NCI-H774 (cell line): ENCODE results near the gene HDAC10.
"Not testable (repeated sequence)": the region's sequence is repeated elsewhere in the genome, so short reads cannot be mapped to it uniquely, and the experiment has no call there.

ENCODE experiments used
- DNase-seq: peaks from one replicate; lab custom pipeline; 2025; lab: John Stamatoyannopoulos, UW

HDAC10 gene

DNA sequence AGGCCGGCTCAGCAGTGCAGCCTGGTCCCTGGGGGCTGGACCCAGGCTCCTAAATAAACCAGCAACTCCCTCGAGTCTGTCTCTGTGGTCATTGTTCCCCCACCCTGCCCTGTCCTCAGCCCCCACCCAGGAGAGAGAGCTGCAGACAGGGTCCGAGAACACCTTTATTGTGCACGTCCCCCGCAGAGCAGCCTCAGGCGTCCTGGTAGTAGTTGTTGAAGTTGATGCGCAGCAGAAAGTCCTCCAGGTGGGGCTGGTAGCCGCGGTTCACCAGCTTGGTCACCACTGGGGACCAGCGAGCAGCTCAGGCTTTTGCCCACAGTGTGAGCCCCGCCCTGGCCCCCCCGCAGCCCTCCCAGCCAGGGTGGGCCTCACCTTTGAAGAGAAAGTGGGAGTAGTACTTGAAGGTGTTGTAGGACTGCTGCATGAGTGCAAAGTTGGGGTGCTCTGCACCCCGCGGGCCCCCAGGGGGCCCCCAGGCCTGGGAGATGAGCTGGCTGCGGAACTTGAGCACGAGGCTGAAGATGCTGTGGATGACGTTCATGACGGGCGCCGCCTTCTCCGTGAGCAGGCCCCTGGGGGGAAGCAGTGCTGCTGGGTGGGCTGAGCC, 33.4 kb downstream of the HDAC10 start:
- no peak for DNase-seq

GRCh38 chr22:50216684-50217520, 34.2 kb downstream of the HDAC10 start:
- no peak for DNase-seq

- DNase-seq, result no peak
Observed at GRCh38 chr22:50216055-50216683, 34.9 kb downstream of the HDAC10 start.

GRCh38 chr22:50215297-50216054, 35.6 kb downstream of the HDAC10 start:
- no peak for DNase-seq

DNA sequence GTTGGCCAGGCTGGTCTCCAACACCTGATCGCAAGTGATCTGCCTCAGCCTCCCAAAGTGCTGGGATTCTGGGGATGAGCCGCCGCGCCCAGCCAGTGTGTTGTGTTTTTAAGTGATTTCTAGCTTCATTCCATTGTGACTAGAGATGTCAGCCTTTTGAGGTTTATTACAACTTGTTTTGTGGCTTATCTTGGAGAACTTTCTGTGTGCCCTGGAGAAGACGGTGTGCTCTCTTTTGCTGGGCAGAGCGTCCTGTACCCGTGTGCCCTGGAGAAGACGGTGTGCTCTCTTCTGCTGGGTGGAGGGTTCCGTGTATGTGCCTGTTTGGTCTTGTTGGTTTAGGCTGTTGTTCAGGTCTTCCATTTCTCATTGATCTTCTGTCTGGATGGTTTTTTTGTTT, 37.8 kb downstream of the HDAC10 start:
- DNase-seq, result no peak

- no peak for DNase-seq
Observed at GRCh38 chr22:50211147-50211546, 39.9 kb downstream of the HDAC10 start.

DNA sequence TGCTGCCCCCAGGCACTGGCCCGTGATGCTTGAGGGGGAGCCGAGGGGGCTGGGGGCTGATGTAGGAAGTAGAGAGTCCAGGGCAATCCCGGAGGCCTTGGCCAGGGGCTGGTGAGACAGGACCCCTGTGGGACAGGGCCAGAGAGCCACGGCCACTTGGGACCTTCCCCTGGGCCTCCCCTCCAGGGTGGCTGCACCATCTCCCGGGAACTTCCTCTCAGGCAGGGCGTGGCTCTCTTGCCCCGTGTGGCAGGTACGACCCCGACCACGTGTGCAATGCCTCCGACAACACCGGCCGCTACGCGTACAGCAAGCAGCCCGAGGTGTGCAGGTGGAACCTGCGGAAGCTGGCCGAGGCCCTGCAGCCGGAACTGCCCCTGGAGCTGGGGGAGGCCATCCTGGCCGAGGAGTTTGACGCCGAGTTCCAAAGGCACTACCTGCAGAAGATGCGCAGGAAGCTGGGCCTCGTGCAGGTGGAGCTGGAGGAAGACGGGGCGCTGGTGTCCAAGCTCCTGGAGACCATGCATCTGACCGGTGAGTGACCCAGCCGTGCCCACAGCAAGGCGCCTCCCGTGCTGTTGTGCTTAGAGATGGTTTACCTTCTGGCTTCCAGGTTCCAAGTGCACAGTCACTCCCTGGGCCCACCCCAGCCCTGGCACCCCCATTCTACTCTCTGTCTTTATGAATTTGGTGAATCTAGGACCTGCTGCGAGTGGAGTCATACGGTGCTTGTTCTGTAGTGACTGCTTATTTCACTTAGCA, 40.5 kb downstream of the HDAC10 start:
- no peak for DNase-seq

DNA sequence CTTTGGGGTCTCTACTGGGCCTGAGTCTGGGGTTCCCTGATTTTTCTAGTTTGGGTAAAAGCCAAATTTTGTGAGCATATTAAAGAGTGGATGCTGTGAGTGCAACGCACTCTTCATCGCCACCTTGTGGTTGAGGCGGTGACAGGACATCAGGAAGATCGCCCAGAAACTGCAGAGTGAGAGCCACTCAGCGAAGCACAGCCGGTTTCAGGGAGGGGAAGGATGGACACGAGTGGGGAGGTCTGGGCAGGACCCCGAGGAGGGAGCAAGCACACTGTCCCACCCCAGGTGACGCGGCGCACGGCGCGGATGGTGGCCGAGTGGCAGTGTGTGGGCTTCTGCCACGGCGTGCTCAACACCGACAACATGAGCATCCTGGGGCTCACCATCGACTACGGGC, 41.2 kb downstream of the HDAC10 start:
- DNase-seq, result no peak

DNA sequence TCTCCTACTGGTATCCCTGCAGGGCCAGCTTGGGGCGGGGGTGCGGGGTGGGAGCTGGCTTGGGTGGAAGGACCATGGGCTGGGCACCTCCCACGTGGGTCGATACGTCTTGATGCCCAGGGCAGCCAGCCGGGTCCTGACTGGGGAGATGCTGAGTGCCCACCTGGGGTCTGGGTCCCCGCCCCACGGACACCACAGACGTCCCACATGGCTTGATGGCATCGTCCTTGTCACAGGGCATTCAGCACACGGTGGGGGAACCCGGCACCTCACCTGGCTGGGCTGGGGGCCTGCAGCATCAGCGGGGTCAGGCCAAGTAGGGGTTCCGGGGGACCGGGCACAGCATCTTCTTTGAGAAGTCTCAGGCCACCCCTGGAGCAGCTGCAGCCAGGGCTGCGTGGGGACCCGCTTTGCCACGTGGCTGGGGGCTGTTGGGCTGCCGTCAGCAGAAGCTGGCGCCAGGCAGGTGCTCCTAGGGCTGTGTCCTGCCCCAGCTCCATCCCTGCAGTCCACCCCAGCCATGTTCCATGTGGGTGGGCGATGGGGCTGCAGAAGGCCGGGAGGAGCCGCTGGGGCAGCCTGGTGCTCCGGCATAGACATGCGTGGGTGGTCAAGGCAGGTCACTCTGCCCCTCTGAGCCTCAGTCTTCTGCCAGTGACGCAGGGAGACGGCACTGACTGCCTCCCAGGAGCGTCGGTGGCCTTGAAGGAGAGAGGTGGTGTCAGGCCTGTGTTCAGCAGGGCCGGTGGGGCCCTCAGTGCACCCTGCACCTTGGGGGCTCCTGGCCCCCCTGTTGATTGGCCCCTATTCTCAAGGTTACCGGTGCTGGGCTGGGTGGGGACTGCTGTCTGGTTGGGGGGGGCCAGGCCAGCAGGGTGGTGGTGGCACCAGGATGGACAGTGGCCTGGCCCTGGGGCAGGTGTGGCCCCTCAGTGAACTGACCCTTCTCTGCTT, 41.8 kb downstream of the HDAC10 start:
- DNase-seq, result no peak

DNA sequence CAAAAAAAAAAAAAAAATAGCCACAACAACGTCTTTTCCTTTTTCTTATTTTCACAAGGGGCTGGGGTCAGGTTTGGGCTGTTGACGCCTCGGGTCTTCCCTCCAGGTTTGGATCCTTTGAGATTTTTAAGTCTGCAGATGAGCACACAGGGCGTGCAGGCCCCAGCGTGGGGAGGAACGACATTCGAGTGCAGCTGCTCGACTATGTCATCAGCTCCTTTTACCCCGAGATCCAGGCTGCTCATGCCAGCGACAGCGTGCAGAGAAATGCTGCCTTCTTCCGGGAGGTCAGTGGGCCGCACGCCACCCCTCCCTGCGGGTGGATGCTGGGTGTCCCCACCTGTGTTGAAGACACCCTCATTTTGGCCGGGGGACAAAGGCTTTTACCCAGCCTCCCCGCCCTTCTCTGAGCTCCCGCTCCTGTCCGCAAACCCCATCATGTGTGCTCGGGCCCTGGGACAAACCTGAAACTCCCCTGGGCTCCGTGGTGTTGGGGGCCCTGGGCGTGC, 42.6 kb downstream of the HDAC10 start:
- no peak for DNase-seq

DNA sequence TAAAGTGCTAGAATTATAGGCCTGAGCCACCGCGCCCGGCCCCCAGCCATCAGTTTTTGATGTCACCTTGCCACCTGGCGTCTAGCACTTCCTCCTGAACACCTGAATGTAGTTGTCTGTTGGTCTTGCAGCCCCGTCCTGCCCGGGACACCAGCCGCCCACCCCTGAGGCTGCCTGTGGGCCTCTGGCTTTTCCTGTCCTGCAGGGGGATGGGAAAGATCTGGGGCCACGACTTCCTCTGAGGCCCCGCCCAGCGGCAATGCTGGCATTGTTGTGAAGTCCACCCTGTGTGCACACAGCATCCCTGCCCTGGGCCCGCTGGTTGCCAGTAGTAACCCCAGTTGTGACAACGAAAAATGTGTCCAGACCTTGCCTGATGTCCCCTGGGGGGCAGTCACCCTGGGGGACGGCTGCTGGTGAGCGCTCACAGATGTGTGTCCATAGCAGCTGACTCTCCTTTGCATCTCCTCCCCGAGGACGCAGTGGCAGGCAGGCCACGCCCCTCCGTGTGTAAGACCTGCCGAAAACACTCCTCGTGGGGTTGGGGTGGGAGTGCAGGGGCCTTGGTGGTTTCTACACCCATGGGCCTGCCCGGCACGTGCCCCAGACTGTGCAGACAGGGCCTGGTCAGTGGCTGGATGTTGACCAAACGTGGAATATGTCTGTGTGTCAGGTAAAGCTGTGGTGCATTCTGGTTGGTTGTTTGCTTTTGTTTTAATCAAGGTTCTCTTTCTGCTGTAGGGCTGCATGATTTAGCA, 43.5 kb downstream of the HDAC10 start:
- DNase-seq, result no peak

GRCh38 chr22:50206599-50206998, 44.5 kb downstream of the HDAC10 start:
- DNase-seq, result no peak

GRCh38 chr22:50205781-50206569, 45.1 kb downstream of the HDAC10 start:
- no peak for DNase-seq

DNA sequence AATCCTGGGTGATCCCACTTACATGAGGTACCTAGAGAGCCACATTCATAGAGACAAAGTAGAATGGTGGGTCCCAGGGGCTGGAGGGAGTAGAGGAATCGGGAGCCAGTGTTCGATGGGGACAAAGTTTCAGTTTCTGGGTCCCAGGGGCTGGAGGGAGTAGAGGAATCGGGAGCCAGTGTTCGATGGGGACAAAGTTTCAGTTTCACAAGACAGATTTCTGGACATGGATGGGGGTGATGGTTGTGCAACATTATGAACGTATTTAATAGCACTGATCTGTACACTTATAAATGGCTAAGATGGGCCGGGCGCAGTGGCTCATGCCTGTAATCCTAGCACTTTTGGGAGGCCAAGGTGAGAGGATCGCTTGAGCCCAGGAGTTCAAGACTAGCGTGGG, 46.1 kb downstream of the HDAC10 start:
- DNase-seq, result not testable (repeated sequence)

- DNase-seq, result no peak
Observed at GRCh38 chr22:50204571-50204970, 46.5 kb downstream of the HDAC10 start.

DNA sequence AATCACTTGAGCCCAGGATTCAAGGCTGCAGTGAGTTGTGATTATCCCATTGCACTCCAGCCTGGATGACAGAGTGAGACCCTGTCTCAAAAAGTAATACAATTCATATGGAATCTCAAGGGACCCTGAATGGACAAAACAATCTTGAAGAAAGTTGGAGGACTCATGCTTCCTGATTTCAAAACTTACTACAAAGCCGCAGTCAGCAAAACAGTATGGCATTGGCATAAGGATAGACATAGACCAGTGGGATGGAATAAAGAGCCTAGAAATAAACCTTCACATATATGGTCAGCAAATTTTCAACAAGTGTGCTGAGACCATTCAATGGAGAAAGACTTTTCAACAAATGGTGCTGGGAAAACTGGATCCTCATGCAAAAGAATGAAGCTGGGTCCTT, 47.8 kb downstream of the HDAC10 start:
- no peak for DNase-seq

DNA sequence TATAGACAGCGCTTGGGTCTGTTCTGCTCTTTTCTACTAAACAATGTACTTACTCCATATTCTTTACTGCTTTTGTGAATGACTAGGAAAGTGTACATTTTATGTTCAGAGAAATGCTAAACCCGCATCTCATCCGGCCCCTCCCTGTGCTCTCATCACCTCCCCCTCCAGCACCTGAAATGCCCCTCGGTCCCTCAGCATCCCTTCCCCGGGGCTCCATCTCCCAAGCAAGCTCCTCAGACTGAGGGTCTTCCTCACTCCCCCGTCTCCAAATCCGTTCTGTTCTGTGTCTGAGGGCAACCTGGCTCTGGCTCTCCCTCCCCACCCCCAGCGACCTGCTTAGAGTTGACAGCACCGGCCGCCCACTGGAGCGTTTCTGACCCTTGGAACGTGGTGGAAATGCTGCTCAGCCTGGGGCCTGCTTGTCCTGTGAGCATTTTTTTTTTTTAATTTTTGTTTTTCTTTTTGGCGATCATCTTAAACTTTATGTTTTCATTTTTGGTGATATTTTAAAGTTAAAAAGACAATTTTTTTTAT, 48.9 kb downstream of the HDAC10 start:
- no peak for DNase-seq
